HUDEP-2 (cell line): Measurements from ENCODE around the gene HSPG2.

ENCODE experiments used
- DNase-seq, 76 experiments: peaks; one replicate each; lab custom pipeline; 2025; ENCODE audit not compliant: unreplicated experiment in 76 of 76; lab: John Stamatoyannopoulos, UW

Gene HSPG2

GRCh38 chr1:21902026-21903012, 34.8 kb downstream of the HSPG2 start:
- peak in 1 of 76 experiments; percentile 10 for DNase-seq

GRCh38 chr1:21901473-21901847, 35.6 kb downstream of the HSPG2 start:
- DNase-seq, result no peak

GRCh38 chr1:21900766-21901472, 36.2 kb downstream of the HSPG2 start:
- DNase-seq, result no peak

GRCh38 chr1:21899987-21900386, 37.1 kb downstream of the HSPG2 start:
- no peak for DNase-seq

GRCh38 chr1:21899267-21899810, 37.8 kb downstream of the HSPG2 start:
- DNase-seq, result peak in 1 of 76 experiments; percentile 16

- no peak for DNase-seq
Measured at GRCh38 chr1:21898326-21899200, 38.5 kb downstream of the HSPG2 start.

- DNase-seq, result no peak
Measured at GRCh38 chr1:21897844-21898243, 39.3 kb downstream of the HSPG2 start.

GRCh38 chr1:21896652-21897532, 40.2 kb downstream of the HSPG2 start:
- DNase-seq, result peak in 67 of 76 experiments; percentile 14 to 76 (median 54)

- DNase-seq, result no peak
Measured at GRCh38 chr1:21896026-21896425, 41.1 kb downstream of the HSPG2 start.

GRCh38 chr1:21894034-21894881, 42.9 kb downstream of the HSPG2 start:
- DNase-seq, result no peak

- DNase-seq, result no peak
Measured at GRCh38 chr1:21893046-21893805, 43.9 kb downstream of the HSPG2 start.

GRCh38 chr1:21891621-21892479, 45.3 kb downstream of the HSPG2 start:
- no peak for DNase-seq

- DNase-seq, result no peak
Measured at GRCh38 chr1:21891081-21891480, 46.0 kb downstream of the HSPG2 start.

- DNase-seq, result no peak
Measured at GRCh38 chr1:21888500-21888899, 48.6 kb downstream of the HSPG2 start.

GRCh38 chr1:21887796-21888195, 49.3 kb downstream of the HSPG2 start:
- DNase-seq, result no peak

GRCh38 chr1:21887216-21887736, 49.8 kb downstream of the HSPG2 start:
- no peak for DNase-seq
